ENCODE data around the gene PCK2. TPM values are rescaled to one million over a fixed set of nuclear protein-coding genes. Genes with fewer than 3 reads are reported as not detected.
A peak's percentile ranks its signal among the peaks of the same experiment; 100 is the strongest.

PCK2 gene
- total and polyA plus RNA-seq, 2 of the 13 experiments (the other 11 are each of a cell fraction or from before 2014, with no cell fraction given): 129 to 272 TPM

- TF ChIP-seq, protein P1, sequence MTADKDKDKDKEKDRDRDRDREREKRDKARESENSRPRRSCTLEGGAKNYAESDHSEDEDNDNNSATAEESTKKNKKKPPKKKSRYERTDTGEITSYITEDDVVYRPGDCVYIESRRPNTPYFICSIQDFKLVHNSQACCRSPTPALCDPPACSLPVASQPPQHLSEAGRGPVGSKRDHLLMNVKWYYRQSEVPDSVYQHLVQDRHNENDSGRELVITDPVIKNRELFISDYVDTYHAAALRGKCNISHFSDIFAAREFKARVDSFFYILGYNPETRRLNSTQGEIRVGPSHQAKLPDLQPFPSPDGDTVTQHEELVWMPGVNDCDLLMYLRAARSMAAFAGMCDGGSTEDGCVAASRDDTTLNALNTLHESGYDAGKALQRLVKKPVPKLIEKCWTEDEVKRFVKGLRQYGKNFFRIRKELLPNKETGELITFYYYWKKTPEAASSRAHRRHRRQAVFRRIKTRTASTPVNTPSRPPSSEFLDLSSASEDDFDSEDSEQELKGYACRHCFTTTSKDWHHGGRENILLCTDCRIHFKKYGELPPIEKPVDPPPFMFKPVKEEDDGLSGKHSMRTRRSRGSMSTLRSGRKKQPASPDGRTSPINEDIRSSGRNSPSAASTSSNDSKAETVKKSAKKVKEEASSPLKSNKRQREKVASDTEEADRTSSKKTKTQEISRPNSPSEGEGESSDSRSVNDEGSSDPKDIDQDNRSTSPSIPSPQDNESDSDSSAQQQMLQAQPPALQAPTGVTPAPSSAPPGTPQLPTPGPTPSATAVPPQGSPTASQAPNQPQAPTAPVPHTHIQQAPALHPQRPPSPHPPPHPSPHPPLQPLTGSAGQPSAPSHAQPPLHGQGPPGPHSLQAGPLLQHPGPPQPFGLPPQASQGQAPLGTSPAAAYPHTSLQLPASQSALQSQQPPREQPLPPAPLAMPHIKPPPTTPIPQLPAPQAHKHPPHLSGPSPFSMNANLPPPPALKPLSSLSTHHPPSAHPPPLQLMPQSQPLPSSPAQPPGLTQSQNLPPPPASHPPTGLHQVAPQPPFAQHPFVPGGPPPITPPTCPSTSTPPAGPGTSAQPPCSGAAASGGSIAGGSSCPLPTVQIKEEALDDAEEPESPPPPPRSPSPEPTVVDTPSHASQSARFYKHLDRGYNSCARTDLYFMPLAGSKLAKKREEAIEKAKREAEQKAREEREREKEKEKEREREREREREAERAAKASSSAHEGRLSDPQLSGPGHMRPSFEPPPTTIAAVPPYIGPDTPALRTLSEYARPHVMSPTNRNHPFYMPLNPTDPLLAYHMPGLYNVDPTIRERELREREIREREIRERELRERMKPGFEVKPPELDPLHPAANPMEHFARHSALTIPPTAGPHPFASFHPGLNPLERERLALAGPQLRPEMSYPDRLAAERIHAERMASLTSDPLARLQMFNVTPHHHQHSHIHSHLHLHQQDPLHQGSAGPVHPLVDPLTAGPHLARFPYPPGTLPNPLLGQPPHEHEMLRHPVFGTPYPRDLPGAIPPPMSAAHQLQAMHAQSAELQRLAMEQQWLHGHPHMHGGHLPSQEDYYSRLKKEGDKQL (CRISPR knock-in tag; IDR thresholded peaks at IDR 0.05; ENCODE audit: low read depth): no peak
- TF ChIP-seq, protein P2, sequence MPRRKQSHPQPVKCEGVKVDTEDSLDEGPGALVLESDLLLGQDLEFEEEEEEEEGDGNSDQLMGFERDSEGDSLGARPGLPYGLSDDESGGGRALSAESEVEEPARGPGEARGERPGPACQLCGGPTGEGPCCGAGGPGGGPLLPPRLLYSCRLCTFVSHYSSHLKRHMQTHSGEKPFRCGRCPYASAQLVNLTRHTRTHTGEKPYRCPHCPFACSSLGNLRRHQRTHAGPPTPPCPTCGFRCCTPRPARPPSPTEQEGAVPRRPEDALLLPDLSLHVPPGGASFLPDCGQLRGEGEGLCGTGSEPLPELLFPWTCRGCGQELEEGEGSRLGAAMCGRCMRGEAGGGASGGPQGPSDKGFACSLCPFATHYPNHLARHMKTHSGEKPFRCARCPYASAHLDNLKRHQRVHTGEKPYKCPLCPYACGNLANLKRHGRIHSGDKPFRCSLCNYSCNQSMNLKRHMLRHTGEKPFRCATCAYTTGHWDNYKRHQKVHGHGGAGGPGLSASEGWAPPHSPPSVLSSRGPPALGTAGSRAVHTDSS (CRISPR knock-in tag; conservative IDR thresholded peaks at IDR 0.05): no peak
- TF ChIP-seq MED8 (CRISPR knock-in tag; IDR thresholded peaks at IDR 0.05; ENCODE audit: insufficient replicate concordance): no peak
- no peak for TF ChIP-seq ZNF839 (CRISPR knock-in tag; IDR thresholded peaks at IDR 0.05; ENCODE audit: borderline replicate concordance)
- TF ChIP-seq HMG20A (CRISPR knock-in tag; IDR thresholded peaks at IDR 0.05; ENCODE audit: borderline replicate concordance): no peak
- TF ChIP-seq, protein P3, sequence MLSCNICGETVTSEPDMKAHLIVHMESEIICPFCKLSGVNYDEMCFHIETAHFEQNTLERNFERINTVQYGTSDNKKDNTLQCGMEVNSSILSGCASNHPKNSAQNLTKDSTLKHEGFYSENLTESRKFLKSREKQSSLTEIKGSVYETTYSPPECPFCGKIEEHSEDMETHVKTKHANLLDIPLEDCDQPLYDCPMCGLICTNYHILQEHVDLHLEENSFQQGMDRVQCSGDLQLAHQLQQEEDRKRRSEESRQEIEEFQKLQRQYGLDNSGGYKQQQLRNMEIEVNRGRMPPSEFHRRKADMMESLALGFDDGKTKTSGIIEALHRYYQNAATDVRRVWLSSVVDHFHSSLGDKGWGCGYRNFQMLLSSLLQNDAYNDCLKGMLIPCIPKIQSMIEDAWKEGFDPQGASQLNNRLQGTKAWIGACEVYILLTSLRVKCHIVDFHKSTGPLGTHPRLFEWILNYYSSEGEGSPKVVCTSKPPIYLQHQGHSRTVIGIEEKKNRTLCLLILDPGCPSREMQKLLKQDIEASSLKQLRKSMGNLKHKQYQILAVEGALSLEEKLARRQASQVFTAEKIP (CRISPR knock-in tag; IDR thresholded peaks at IDR 0.05; ENCODE audit: borderline replicate concordance): no peak
- peak; percentile 10 for TF ChIP-seq ZNF883 (CRISPR knock-in tag; IDR thresholded peaks at IDR 0.05; ENCODE audit: not compliant biosample characterization)
- no peak for TF ChIP-seq ZFYVE20 (CRISPR knock-in tag; IDR thresholded peaks at IDR 0.05; ENCODE audit: borderline replicate concordance, low read depth)
- no peak for TF ChIP-seq SPEN (CRISPR knock-in tag; IDR thresholded peaks at IDR 0.05; ENCODE audit: low read depth)
- no peak for TF ChIP-seq ZNF121 (CRISPR knock-in tag; IDR thresholded peaks at IDR 0.05)
- TF ChIP-seq ZSCAN29 (CRISPR knock-in tag; conservative IDR thresholded peaks at IDR 0.05): no peak
- no peak for TF ChIP-seq ZNF143 (CRISPR knock-in tag; IDR thresholded peaks at IDR 0.05)
- no peak for TF ChIP-seq HOXA7 (CRISPR knock-in tag; IDR thresholded peaks at IDR 0.05)
- TF ChIP-seq ZNF234 (CRISPR knock-in tag; conservative IDR thresholded peaks at IDR 0.05): no peak
- TF ChIP-seq, protein P4, sequence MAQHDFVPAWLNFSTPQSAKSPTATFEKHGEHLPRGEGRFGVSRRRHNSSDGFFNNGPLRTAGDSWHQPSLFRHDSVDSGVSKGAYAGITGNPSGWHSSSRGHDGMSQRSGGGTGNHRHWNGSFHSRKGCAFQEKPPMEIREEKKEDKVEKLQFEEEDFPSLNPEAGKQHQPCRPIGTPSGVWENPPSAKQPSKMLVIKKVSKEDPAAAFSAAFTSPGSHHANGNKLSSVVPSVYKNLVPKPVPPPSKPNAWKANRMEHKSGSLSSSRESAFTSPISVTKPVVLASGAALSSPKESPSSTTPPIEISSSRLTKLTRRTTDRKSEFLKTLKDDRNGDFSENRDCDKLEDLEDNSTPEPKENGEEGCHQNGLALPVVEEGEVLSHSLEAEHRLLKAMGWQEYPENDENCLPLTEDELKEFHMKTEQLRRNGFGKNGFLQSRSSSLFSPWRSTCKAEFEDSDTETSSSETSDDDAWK (CRISPR knock-in tag; IDR thresholded peaks at IDR 0.05): no peak
- no peak for TF ChIP-seq HOXA9 (CRISPR knock-in tag; IDR thresholded peaks at IDR 0.05; ENCODE audit: borderline replicate concordance)
- no peak for TF ChIP-seq ZNF101 (CRISPR knock-in tag; IDR thresholded peaks at IDR 0.05; ENCODE audit: borderline replicate concordance, low read depth)
- TF ChIP-seq KLF13 (CRISPR knock-in tag; IDR thresholded peaks at IDR 0.05): no peak
- TF ChIP-seq SMARCC2 (IDR thresholded peaks at IDR 0.05): no peak
Observed at GRCh38 chr14:24067133-24068082, 26.7 kb upstream of the PCK2 start (continued).
